OCI-LY3 (cell line): ENCODE results near the gene CELA2A.
"Not testable (repeated sequence)": the region's sequence is repeated elsewhere in the genome, so short reads cannot be mapped to it uniquely, and the experiment has no call there.

ENCODE experiments used
- H2AFZ ChIP-seq: fragments of 200-600, 300-600 bp; shearing (Covaris generic); 2 replicates; pipeline ENCODE4 v1.6.0; 2014; ENCODE audit warnings: antibody characterized with exemption, low read depth, low read length
- H3K27ac ChIP-seq: fragments of 200-600, 300-600 bp; sonication (generic); 2 replicates; pipeline ENCODE4 v1.5.1; 2014; ENCODE audit warnings: mild to moderate bottlenecking, low read length, moderate library complexity, mixed read lengths
- H3K27me3 ChIP-seq: fragments of 200-600, 300-600 bp; sonication (generic); 2 replicates; pipeline ENCODE4 v1.6.1; 2014; ENCODE audit warnings: low read depth, low read length, mixed read lengths
- H3K36me3 ChIP-seq: fragments of 200-600, 300-600 bp; sonication (generic); replicated peaks from 2 replicates; pipeline ENCODE3; 2014; ENCODE audit warnings: low read depth, low read length, mixed read lengths
- H3K4me1 ChIP-seq: fragments of 300-600, 200-600 bp; sonication (generic); 2 replicates; pipeline ENCODE4 v1.6.1; 2014; ENCODE audit warnings: low read length, mixed read lengths
- H3K4me2 ChIP-seq: fragments of 200-600, 300-600 bp; sonication (generic); 2 replicates; pipeline ENCODE4 v1.6.1; 2014; ENCODE audit warnings: low read length, mixed read lengths
- H3K4me3 ChIP-seq: fragments of 300-600, 200-600 bp; sonication (generic); 2 replicates; pipeline ENCODE4 v1.5.1; 2014; ENCODE audit warnings: antibody characterized with exemption, mild to moderate bottlenecking, low read length, moderate library complexity
- H3K79me2 ChIP-seq: fragments of 300-600, 200-600 bp; shearing (Covaris generic); 2 replicates; pipeline ENCODE4 v1.6.1; 2014; ENCODE audit warnings: mild to moderate bottlenecking, low read length, mixed read lengths
- H3K9ac ChIP-seq: fragments of 300-600, 200-600 bp; shearing (Covaris generic); 2 replicates; pipeline ENCODE4 v1.6.0; 2014; ENCODE audit warnings: mild to moderate bottlenecking, low read length, moderate library complexity
- H3K9me3 ChIP-seq: fragments of 200-600, 300-600 bp; shearing (Covaris generic); 2 replicates; pipeline ENCODE4 v1.6.1; 2014; ENCODE audit warnings: low read length, mixed read lengths; ENCODE audit not compliant: insufficient read depth
- H4K20me1 ChIP-seq: fragments of 200-600, 300-600 bp; sonication (generic); 2 replicates; pipeline ENCODE4 v1.6.1; 2016; ENCODE audit warnings: low read length, mixed read lengths; ENCODE audit not compliant: insufficient read depth
- CTCF ChIP-seq: fragments of 200-600, 300-600 bp; sonication (generic); IDR thresholded peaks from 2 replicates; pipeline ENCODE4 v1.5.1; 2014; ENCODE audit warnings: antibody characterized with exemption, low read length, low read depth
- EZH2phosphoT487 ChIP-seq: fragments of 200-600 bp; shearing (Covaris generic); IDR thresholded peaks from 2 replicates; pipeline ENCODE4 v1.6.1; 2018; ENCODE audit warnings: antibody characterized with exemption, mixed run types, low read depth

CELA2A gene

GRCh38 chr1:15485636-15486035 is 29.1 kb downstream of the CELA2A start:
- TF ChIP-seq EZH2phosphoT487 (no peak), CTCF (no peak)
- H4K20me1 ChIP-seq = no peaks in the 10 kb centered on the region
- H3K4me2 ChIP-seq = peak overlapping the region; percentile 35
- H2AFZ ChIP-seq = no peak overlapping the region
- H3K4me1 ChIP-seq = peaks cover 49% of the 10 kb centered on the region
- no peaks in the 10 kb centered on the region for H3K36me3 ChIP-seq
- no peaks in the 10 kb centered on the region for H3K79me2 ChIP-seq
- H3K27me3 ChIP-seq = no peaks in the 10 kb centered on the region
- no peak overlapping the region for H3K4me3 ChIP-seq
- peak overlapping the region; percentile 29 for H3K27ac ChIP-seq
- no peak overlapping the region for H3K9ac ChIP-seq
- no peaks in the 10 kb centered on the region for H3K9me3 ChIP-seq

- not testable (repeated sequence) for H3K27me3 ChIP-seq, H3K9me3 ChIP-seq, H2AFZ ChIP-seq, H3K9ac ChIP-seq, H4K20me1 ChIP-seq, H3K4me3 ChIP-seq, H3K36me3 ChIP-seq, H3K79me2 ChIP-seq, H3K27ac ChIP-seq, H3K4me2 ChIP-seq
- peaks cover 54% of the 10 kb centered on the region for H3K4me1 ChIP-seq
Measured at GRCh38 chr1:15486844-15487610, 30.5 kb downstream of the CELA2A start.

- no peaks in the 10 kb centered on the region for H3K79me2 ChIP-seq
- H3K9ac ChIP-seq = no peak overlapping the region
- H2AFZ ChIP-seq = no peak overlapping the region
- no peaks in the 10 kb centered on the region for H4K20me1 ChIP-seq
- no peaks in the 10 kb centered on the region for H3K36me3 ChIP-seq
- H3K4me2 ChIP-seq = peak overlapping the region; percentile 44
- TF ChIP-seq EZH2phosphoT487 (no peak), CTCF (no peak)
- H3K27me3 ChIP-seq = no peaks in the 10 kb centered on the region
- no peaks in the 10 kb centered on the region for H3K9me3 ChIP-seq
- H3K27ac ChIP-seq = no peak overlapping the region
- H3K4me1 ChIP-seq = peaks cover 54% of the 10 kb centered on the region
- H3K4me3 ChIP-seq = no peak overlapping the region
Measured at GRCh38 chr1:15488371-15488770, 31.8 kb downstream of the CELA2A start.

GRCh38 chr1:15489052-15489736 is 32.7 kb downstream of the CELA2A start:
- TF ChIP-seq EZH2phosphoT487 = no peak
- TF ChIP-seq CTCF = no peak
- H3K27ac ChIP-seq = peak overlapping the region; percentile 37
- no peak overlapping the region for H3K9ac ChIP-seq
- H3K9me3 ChIP-seq = no peaks in the 10 kb centered on the region
- no peaks in the 10 kb centered on the region for H3K27me3 ChIP-seq
- no peaks in the 10 kb centered on the region for H3K79me2 ChIP-seq
- H2AFZ ChIP-seq = no peak overlapping the region
- H3K4me3 ChIP-seq = peak overlapping the region; percentile 14; the same call in 1 of the 2 replicates
- H3K4me1 ChIP-seq = peaks cover 54% of the 10 kb centered on the region
- H3K4me2 ChIP-seq = peak overlapping the region; percentile 44
- H3K36me3 ChIP-seq = no peaks in the 10 kb centered on the region
- H4K20me1 ChIP-seq = no peaks in the 10 kb centered on the region

- H4K20me1 ChIP-seq, H3K36me3 ChIP-seq, H3K27ac ChIP-seq, H3K4me3 ChIP-seq, H2AFZ ChIP-seq, H3K9ac ChIP-seq, H3K27me3 ChIP-seq, H3K4me2 ChIP-seq, H3K9me3 ChIP-seq, H3K79me2 ChIP-seq: not testable (repeated sequence)
- H3K4me1 ChIP-seq = peaks cover 51% of the 10 kb centered on the region
Measured at GRCh38 chr1:15491010-15491409, 34.5 kb downstream of the CELA2A start.
